ES-I3 (cell line): ENCODE results near the gene NCKAP5.

Experiments used
- H3K36me3 ChIP-seq: 2 replicates; pipeline ENCODE4 v1.6.1; 2013; ENCODE audit warnings: mild to moderate bottlenecking, low read length, control low read depth, moderate library complexity; ENCODE audit not compliant: insufficient read depth
- H3K4me1 ChIP-seq: 2 replicates; pipeline ENCODE4 v1.6.1; 2013; ENCODE audit warnings: mild to moderate bottlenecking, control low read depth, low read length; ENCODE audit not compliant: insufficient read depth
- H3K9ac ChIP-seq: 2 replicates; pipeline ENCODE4 v1.6.1; 2013; ENCODE audit warnings: low read depth, mild to moderate bottlenecking, low read length, moderate library complexity
- H3K9me3 ChIP-seq: 2 replicates; pipeline ENCODE4 v1.6.1; 2013; ENCODE audit warnings: mild to moderate bottlenecking, low read length, moderate library complexity; ENCODE audit not compliant: control insufficient read depth, insufficient read depth

The NCKAP5 gene

DNA sequence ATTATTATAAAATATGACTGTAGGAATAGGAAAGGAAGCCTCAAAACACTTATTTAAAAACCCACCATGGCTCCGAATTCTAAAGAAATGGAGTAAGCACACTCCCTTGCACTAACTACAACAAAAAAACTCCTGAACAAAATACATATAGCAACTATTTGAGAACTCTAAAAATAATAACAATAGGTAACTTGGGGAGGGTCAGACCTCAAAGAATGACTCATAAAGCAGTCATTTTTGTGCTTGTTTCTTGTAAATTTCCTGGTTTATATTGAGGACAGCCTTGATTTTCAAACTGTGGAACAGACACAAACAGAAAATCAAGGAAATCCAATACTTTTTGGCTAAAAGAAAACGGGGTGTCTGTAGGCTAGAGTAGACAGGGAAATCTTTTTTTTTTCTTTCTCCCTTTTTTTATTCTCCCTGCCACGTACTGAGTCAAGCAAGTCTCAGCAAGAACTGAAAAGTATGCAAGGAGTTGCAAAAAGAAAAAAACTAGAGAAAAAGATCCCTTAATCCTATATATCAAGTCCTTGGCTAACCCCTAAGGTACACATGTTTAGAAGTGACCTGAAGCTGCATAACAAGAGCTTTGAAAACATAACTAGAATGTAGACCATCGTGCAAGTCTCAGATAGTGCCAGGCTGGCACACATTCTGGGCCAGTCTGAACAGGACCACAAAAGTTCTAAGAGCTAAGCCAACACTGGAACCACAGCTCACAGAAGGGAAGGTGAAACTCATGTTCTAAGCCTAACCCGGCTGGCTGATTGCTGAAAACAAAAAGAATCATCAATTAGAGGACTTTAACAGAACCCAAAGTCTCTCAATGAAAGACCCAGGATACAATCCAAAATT is 495.2 kb downstream of the NCKAP5 start:
- Histone ChIP-seq H3K36me3 (no peaks in the 10 kb centered on the region), H3K9me3 (no peaks in the 10 kb centered on the region), H3K4me1 (no peaks in the 10 kb centered on the region), H3K9ac (no peak overlapping the region)

GRCh38 chr2:133063775-133064174 is 504.5 kb downstream of the NCKAP5 start:
- H3K9me3 ChIP-seq = no peaks in the 10 kb centered on the region
- no peaks in the 10 kb centered on the region for H3K36me3 ChIP-seq
- no peak overlapping the region for H3K9ac ChIP-seq
- H3K4me1 ChIP-seq = no peaks in the 10 kb centered on the region

DNA sequence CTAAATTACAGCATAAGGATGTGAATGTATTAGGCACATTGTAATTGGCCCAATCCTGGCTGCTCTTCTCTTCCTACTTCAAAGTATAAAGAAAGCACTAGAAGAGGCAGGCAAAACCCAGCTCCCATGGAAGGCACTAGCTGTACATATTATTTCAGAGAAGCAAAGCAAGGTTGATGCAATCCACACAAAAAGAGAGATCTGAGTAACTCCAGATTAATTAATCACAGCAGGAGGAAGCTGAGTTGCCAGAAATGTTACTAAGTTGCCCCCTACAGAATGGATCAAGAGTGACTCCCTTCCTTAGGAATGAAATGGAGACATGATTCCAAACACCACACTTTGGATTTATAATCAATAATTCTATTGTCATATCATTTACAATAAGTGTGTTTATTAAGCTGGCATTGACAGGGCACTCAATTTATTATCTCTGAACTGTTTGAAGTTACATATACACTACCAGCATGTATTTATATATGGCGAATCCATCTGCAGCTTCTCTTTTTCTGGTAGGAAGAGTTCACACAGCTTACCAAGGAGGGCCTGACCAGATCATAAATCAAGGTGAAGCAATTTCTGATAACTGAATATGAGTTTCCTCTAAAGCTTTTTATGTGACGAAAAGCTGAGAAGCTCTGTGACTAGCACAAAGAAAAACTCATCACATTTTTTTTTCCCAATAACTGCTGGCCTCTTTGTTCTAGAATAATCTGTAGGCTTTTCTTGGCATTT is 505.2 kb downstream of the NCKAP5 start:
- no peaks in the 10 kb centered on the region for H3K9me3 ChIP-seq

GRCh38 chr2:133061874-133062593 is 506.2 kb downstream of the NCKAP5 start:
- no peaks in the 10 kb centered on the region for H3K4me1 ChIP-seq
- H3K9me3 ChIP-seq = no peaks in the 10 kb centered on the region

More for the DNA sequence above, 505.2 kb downstream of the NCKAP5 start:
- H3K9ac ChIP-seq = no peak overlapping the region
- H3K4me1 ChIP-seq = no peaks in the 10 kb centered on the region
- H3K36me3 ChIP-seq = no peaks in the 10 kb centered on the region

GRCh38 chr2:133054297-133054696 is 514.0 kb downstream of the NCKAP5 start:
- H3K4me1 ChIP-seq = no peaks in the 10 kb centered on the region
- no peaks in the 10 kb centered on the region for H3K9me3 ChIP-seq
- H3K9ac ChIP-seq = no peak overlapping the region
- H3K36me3 ChIP-seq = no peaks in the 10 kb centered on the region

More at GRCh38 chr2:133061874-133062593, 506.2 kb downstream of the NCKAP5 start:
- H3K9ac ChIP-seq = no peak overlapping the region
- H3K36me3 ChIP-seq = no peaks in the 10 kb centered on the region

DNA sequence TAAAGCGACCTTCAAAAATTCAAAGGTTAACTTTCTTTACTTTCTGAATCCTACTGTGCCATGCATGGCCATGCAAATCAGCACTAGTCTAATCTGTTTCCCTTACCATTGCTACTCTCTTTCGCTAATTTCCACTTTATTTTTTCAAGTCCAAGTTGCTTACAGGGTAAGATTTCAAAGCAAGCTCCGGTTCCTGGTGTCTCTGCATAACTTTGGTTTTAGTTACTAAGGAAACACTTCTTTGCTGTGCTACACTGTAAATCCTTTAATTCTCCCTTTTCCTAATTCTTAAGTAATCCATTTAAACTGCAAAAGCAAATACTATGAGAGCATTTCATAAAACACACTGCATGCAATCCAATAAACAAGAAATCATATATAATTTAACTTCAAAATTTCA is 514.7 kb downstream of the NCKAP5 start:
- Histone ChIP-seq H3K36me3 (no peaks in the 10 kb centered on the region), H3K9me3 (no peaks in the 10 kb centered on the region), H3K9ac (no peak overlapping the region), H3K4me1 (no peaks in the 10 kb centered on the region)

DNA sequence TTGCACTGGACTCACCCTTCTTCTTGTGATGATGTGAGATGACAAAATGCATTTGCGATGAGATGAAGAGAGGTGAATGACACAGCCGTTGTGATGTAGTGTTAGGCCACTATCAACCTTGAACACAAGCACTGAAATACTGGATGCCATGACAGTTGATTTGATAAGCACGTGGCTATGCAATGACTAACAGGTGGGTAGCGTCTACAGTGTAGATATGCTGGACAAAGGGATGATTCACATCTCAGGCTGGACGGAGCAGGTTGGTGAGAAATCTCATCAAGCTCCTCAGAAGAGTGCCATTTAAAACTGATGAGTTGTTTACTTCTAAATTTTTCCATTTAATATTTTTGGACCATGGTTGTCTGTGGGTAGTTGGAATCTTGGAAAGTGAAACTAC is 522.5 kb downstream of the NCKAP5 start:
- no peak overlapping the region for H3K9ac ChIP-seq
- H3K4me1 ChIP-seq = no peaks in the 10 kb centered on the region
- H3K36me3 ChIP-seq = no peaks in the 10 kb centered on the region
- H3K9me3 ChIP-seq = no peaks in the 10 kb centered on the region

DNA sequence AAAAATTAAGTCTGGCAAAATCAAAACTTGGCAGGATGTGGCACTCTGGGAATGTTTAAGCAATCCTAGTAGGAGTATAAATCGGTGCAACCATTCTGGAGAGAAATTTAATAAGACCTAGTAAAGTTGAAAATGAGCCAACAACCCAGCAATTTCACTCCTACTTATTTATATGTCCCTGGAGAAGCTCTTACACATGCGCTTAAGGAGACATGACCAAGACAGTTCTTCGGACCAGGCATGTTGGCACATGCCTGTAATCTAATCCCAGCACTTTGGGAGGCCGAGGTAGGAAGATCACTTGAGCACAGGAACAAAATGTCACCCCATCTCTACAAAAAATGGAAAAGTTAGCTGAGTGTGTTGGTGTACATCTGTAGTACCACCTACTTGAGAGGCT is 523.7 kb downstream of the NCKAP5 start:
- Histone ChIP-seq H3K4me1 (no peaks in the 10 kb centered on the region), H3K36me3 (no peaks in the 10 kb centered on the region), H3K9me3 (no peaks in the 10 kb centered on the region), H3K9ac (no peak overlapping the region)

DNA sequence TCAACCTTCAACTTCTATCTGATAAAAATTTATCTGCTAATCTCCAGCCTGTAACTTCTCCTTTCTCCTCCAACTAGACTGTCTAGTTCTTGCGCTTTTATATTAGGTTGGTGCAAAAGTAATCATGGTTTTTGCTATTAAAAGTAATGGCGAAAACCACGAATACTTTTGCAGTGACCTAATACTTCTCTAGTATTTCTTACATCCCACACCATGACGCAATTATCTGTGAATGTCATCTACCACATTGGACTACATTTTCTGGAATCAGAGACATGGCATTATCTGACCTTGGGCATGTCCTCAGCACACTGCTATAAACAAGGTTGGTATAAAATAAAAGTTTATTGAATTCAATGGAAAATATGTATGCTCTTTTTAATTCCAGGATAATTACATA is 528.1 kb downstream of the NCKAP5 start:
- Histone ChIP-seq H3K9me3 (no peaks in the 10 kb centered on the region), H3K4me1 (no peaks in the 10 kb centered on the region), H3K9ac (no peak overlapping the region), H3K36me3 (no peaks in the 10 kb centered on the region)

GRCh38 chr2:133039531-133039930 is 528.7 kb downstream of the NCKAP5 start:
- H3K9me3 ChIP-seq = no peaks in the 10 kb centered on the region
- no peaks in the 10 kb centered on the region for H3K36me3 ChIP-seq
- H3K4me1 ChIP-seq = no peaks in the 10 kb centered on the region
- no peak overlapping the region for H3K9ac ChIP-seq

- no peaks in the 10 kb centered on the region for H3K36me3 ChIP-seq
- H3K9me3 ChIP-seq = no peaks in the 10 kb centered on the region; the same call in 1 of the 2 replicates
- no peak overlapping the region for H3K9ac ChIP-seq
- peaks cover 5% of the 10 kb centered on the region; the same call in 1 of the 2 replicates for H3K4me1 ChIP-seq
Observed at GRCh38 chr2:133026536-133027177, 541.6 kb downstream of the NCKAP5 start.

GRCh38 chr2:133025004-133025403 is 543.3 kb downstream of the NCKAP5 start:
- Histone ChIP-seq H3K9ac (no peak overlapping the region), H3K4me1 (peaks cover 5% of the 10 kb centered on the region; the same call in 1 of the 2 replicates), H3K36me3 (no peaks in the 10 kb centered on the region), H3K9me3 (no peaks in the 10 kb centered on the region; the same call in 1 of the 2 replicates)

DNA sequence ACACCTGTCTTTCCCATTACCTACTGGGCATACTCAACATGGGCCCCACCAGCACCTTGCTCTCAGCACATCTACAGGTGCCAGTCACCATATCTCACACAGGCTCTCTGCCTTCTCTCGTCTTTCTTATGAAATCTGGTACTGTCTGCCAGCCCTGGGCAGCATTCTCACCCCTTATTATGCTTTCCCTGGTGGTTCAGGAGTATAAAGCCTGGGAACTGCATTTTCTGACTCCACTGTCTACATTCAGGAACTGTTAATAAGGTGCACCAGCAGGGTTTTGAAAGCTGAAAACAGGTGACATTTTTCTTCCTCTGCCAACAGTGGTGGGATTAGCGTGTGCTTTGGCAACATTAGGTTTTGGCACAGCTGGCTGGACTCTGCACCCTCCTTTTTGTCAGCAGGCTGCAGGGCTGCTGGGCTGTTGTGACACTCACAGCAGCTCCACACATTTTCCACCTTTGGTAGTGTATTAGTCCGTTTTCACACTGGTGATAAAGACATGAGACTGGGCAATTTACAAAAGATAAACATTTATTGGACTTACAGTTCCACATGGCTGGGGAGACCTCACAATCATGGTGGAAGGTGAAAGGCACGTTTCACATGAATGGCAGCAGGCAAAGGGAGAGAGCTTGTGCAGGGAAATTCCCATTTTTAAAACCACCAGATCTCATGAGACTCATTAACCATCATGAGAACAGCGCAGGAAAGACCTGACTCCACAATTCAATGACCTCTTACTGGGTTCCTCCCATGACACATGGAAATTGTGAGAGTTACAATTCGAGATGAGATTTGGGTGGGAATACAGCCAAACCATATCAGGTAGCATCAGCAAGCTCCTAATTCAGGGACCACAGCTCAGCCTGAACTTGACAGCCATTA is 555.2 kb downstream of the NCKAP5 start:
- H3K4me1 ChIP-seq = no peaks in the 10 kb centered on the region
- H3K9ac ChIP-seq = no peak overlapping the region
- no peaks in the 10 kb centered on the region for H3K9me3 ChIP-seq
- no peaks in the 10 kb centered on the region for H3K36me3 ChIP-seq
